Kidney (tissue), 14 donors: ENCODE measurements around the gene HOMER3. TPM values are rescaled to one million over a fixed set of nuclear protein-coding genes. Genes with fewer than 3 reads are reported as not detected.
A peak's percentile ranks its signal among the peaks of the same experiment; 100 is the strongest.

Source experiments
- DNase-seq, 5 donors: peaks; one replicate each; pipeline ENCODE4 v3.0.0-alpha.2; 2013 to 2020
- FAIRE-seq: peaks from 2 replicates; lab custom pipeline; 2012; peaks lifted over from hg19 to GRCh38; lab: Jason Lieb, UNC
- H3K27ac ChIP-seq, 2 donors: one replicate each; pipeline ENCODE4 v1.7.0; 2013; ENCODE audit warnings: low read depth in 2 of 2, low read length in 2 of 2, inconsistent platforms in 1 of 2
- H3K27me3 ChIP-seq: one replicate; pipeline ENCODE4 v1.7.1; 2013; ENCODE audit warnings: low read length, inconsistent platforms; ENCODE audit not compliant: control insufficient read depth, insufficient read depth
- H3K36me3 ChIP-seq, 3 donors: one replicate each; pipeline versions ENCODE4 v1.7.0 to v1.7.1; 2013; ENCODE audit warnings: low read length in 3 of 3, control low read depth in 1 of 3, inconsistent platforms in 1 of 3; ENCODE audit not compliant: insufficient read depth in 3 of 3, control insufficient read depth in 2 of 3
- H3K4me1 ChIP-seq, 3 donors: one replicate each; pipeline versions ENCODE4 v1.7.0 to v1.7.1; 2013; ENCODE audit warnings: low read length in 3 of 3, inconsistent platforms in 1 of 3, low read depth in 1 of 3; ENCODE audit not compliant: control insufficient read depth in 2 of 3, insufficient read depth in 2 of 3
- H3K4me3 ChIP-seq, 3 donors: one replicate each; pipeline versions ENCODE4 v1.7.0 to v1.8.1; 2013; ENCODE audit warnings: low read length in 3 of 3, control low read depth in 1 of 3, inconsistent platforms in 1 of 3
- H3K9ac ChIP-seq, 3 donors: one replicate each; pipeline versions ENCODE4 v1.7.0 to v1.7.1; 2013; ENCODE audit warnings: low read length in 3 of 3, control low read depth in 1 of 3, inconsistent platforms in 1 of 3
- H3K9me3 ChIP-seq, 3 donors: one replicate each; pipeline versions ENCODE4 v1.7.0 to v1.7.1; 2013; ENCODE audit warnings: low read length in 3 of 3, control low read depth in 1 of 3, inconsistent platforms in 1 of 3; ENCODE audit not compliant: control insufficient read depth in 2 of 3, insufficient read depth in 1 of 3
- CTCF ChIP-seq: IDR thresholded peaks from 3 replicates; pipeline ENCODE4 v1.5.1; 2012; ENCODE audit warnings: mild to moderate bottlenecking, moderate library complexity, borderline replicate concordance; ENCODE audit not compliant: insufficient read depth; ENCODE audit errors: extremely low read depth
- intact Hi-C: fragments of 100-400 bp; cut with DNase I; formaldehyde crosslinking; loops from one replicate; pipeline ENCODE4 v1.11.1; 2022
- polyA plus RNA-seq: library from polyadenylated mRNA; stranded (reverse); fragments of 350-450 nt; fragmentation: Illumina TruSeq; extraction: RNeasy Lipid Tissue Mini Kit (QIAGEN cat#74804); gene quantifications from one replicate; pipeline ENCODE4 v1.2.3, GENCODE V29; 2014; ENCODE audit warnings: low read depth, low replicate concordance; ENCODE audit not compliant: insufficient read depth
- total RNA-seq: library from RNA; stranded (reverse); fragmentation: NEBNext Ultra II Directional; extraction: Animal tissue kit (Norgen Biotek cat#: 25700); gene quantifications from one replicate; pipeline ENCODE4 v1.2.1, GENCODE V29; 2021
- donor health status: control.
- donor health status: control.
- donor health status: control.
- donor health status: control.
- donor health status: control.
- donor health status: DM: yes; HTN: yes; CAD: no.
- donor health status: Normal renal cell carcinoma (clear cell type).

Gene HOMER3
- total and polyA plus RNA-seq, 2 donors from 2014 or later: 34.3 to 53.1 TPM

- intact Hi-C loops: no loop called here
- TF ChIP-seq CTCF: no peak
- Histone ChIP-seq H3K4me1 (peaks cover 0 to 7% (median 0%) of the 10 kb centered on the region in 3 donors), H3K27me3 (no peaks in the 10 kb centered on the region), H3K4me3 (no peak overlapping the region), H3K27ac (no peak overlapping the region), H3K9me3 (no peaks in the 10 kb centered on the region), H3K36me3 (no peaks in the 10 kb centered on the region), H3K9ac (no peak overlapping the region)
- FAIRE-seq (no peak), DNase-seq (no peak)
Observed at GRCh38 chr19:18975011-18975410, 34.0 kb upstream of the HOMER3 start.

GRCh38 chr19:18972851-18973250 lies 31.8 kb upstream of the HOMER3 start:
- no peak overlapping the region for H3K9ac ChIP-seq
- DNase-seq: no peak
- intact Hi-C loops: no loop called here
- no peak for TF ChIP-seq CTCF
- peaks cover 0 to 5% (median 0%) of the 10 kb centered on the region in 3 donors for H3K4me1 ChIP-seq
- H3K4me3 ChIP-seq: no peak overlapping the region
- no peaks in the 10 kb centered on the region for H3K9me3 ChIP-seq
- no peaks in the 10 kb centered on the region for H3K27me3 ChIP-seq
- no peaks in the 10 kb centered on the region for H3K36me3 ChIP-seq
- H3K27ac ChIP-seq: peak overlapping the region in 1 of 2 donors; percentile 80
- FAIRE-seq: no peak

GRCh38 chr19:18972301-18972811 lies 31.3 kb upstream of the HOMER3 start:
- peaks cover 0 to 6% (median 2%) of the 10 kb centered on the region in 3 donors for H3K4me1 ChIP-seq
- H3K4me3 ChIP-seq: no peak overlapping the region
- no peak for TF ChIP-seq CTCF
- no peak overlapping the region for H3K9ac ChIP-seq
- FAIRE-seq (no peak), DNase-seq (peak in 1 of 5 donors; percentile 12)
- no peaks in the 10 kb centered on the region for H3K36me3 ChIP-seq
- H3K27me3 ChIP-seq: no peaks in the 10 kb centered on the region
- intact Hi-C loops: no loop called here
- H3K27ac ChIP-seq: peak overlapping the region in 1 of 2 donors; percentile 80
- H3K9me3 ChIP-seq: no peaks in the 10 kb centered on the region
